Sigmoid colon (tissue), 7 donors: Measurements from ENCODE around the gene DUOXA2. TPM values are rescaled to one million over a fixed set of nuclear protein-coding genes. Genes with fewer than 3 reads are reported as not detected.

Source experiments
- DNase-seq: peaks from one replicate; pipeline ENCODE4 v3.0.0-alpha.2; 2019
- H3K27ac ChIP-seq, 4 donors: fragments of 200-600 bp; sonication (generic); one replicate each; pipeline ENCODE4 v1.5.1; 2016 to 2019; ENCODE audit warnings: mild to moderate bottlenecking in 1 of 4
- H3K27me3 ChIP-seq, 3 donors: fragments of 200-600 bp; sonication (generic); one replicate each; pipeline ENCODE4 v1.5.1; 2019; ENCODE audit warnings: mild to moderate bottlenecking in 1 of 3
- H3K36me3 ChIP-seq, 4 donors: fragments of 200-600 bp; sonication (generic); one replicate each; pipeline ENCODE4 v1.5.1; 2016 to 2019
- H3K4me1 ChIP-seq, 4 donors: fragments of 200-600 bp; sonication (generic); one replicate each; pipeline ENCODE4 v1.5.1; 2017 to 2019
- H3K4me3 ChIP-seq, 4 donors: fragments of 200-600 bp; sonication (generic); one replicate each; pipeline ENCODE4 v1.5.1; 2017 to 2019; ENCODE audit warnings: mild to moderate bottlenecking in 2 of 4, moderate library complexity in 1 of 4
- H3K9me3 ChIP-seq, 4 donors: fragments of 200-600 bp in 3 of 4; sonication (generic) in 3 of 4; one replicate each; pipeline versions ENCODE4 v1.5.1 to v1.6.1; 2013 to 2019
- EP300 ChIP-seq, 4 donors: sonication (generic); formaldehyde crosslinking; IDR thresholded peaks; one replicate each; pipeline ENCODE4 v1.6.1; 2017; ENCODE audit warnings: antibody characterized with exemption in 4 of 4
- POLR2A ChIP-seq, 2 donors: fragments of 450-650 bp; IDR thresholded peaks; one replicate each; pipeline ENCODE4 v1.6.1; 2016; ENCODE audit warnings: antibody characterized with exemption in 2 of 2, mild to moderate bottlenecking in 2 of 2, moderate library complexity in 2 of 2
- POLR2AphosphoS5 ChIP-seq, 4 donors: sonication (generic); formaldehyde crosslinking; IDR thresholded peaks; one replicate each; pipeline ENCODE4 v1.6.1; 2017; ENCODE audit warnings: antibody characterized with exemption in 4 of 4
- WGBS, 2 donors: extraction: QIAGEN DNeasy Blood & Tissue Kit; methylation state at CpG; one replicate each; pipeline ENCODE4 v1.1.7; 2013; 5-methylcytosine and 5-hydroxymethylcytosine counted together
- intact Hi-C: fragments of 100-400 bp; cut with DNase I; formaldehyde crosslinking; loops from one replicate; pipeline ENCODE4 v1.15.1; 2023
- polyA plus RNA-seq, 3 donors: library from polyadenylated mRNA; stranded (reverse); fragments of 200-250 nt; gene quantifications; one replicate each; pipeline ENCODE4 v1.2.3, GENCODE V29; 2013
- total RNA-seq, 4 donors: library from RNA; depleted of rRNA; stranded (reverse); fragments of >200 nt; gene quantifications; one replicate each; pipeline ENCODE4 v1.1.0, GENCODE V29; 2016
- TF ChIP-seq, protein P1 (sequence below), 4 experiments: fragments of 450-650 bp in 3 of 4; fragments of 200-600 bp in 1 of 4; IDR thresholded peaks; one replicate each; pipeline ENCODE4 v1.5.1; 2016 to 2019; ENCODE audit warnings: antibody characterized with exemption in 4 of 4, mild to moderate bottlenecking in 3 of 4, moderate library complexity in 2 of 4
- donor health status: healthy with polysubstance abuse.
- donor health status: Bipolar disorder and iron deficiency.
- donor health status: healthy.

DUOXA2 gene
- total and polyA plus RNA-seq, 7 donors, result 0.28 to 117 (median 1.4) TPM; not detected in 4

DNA sequence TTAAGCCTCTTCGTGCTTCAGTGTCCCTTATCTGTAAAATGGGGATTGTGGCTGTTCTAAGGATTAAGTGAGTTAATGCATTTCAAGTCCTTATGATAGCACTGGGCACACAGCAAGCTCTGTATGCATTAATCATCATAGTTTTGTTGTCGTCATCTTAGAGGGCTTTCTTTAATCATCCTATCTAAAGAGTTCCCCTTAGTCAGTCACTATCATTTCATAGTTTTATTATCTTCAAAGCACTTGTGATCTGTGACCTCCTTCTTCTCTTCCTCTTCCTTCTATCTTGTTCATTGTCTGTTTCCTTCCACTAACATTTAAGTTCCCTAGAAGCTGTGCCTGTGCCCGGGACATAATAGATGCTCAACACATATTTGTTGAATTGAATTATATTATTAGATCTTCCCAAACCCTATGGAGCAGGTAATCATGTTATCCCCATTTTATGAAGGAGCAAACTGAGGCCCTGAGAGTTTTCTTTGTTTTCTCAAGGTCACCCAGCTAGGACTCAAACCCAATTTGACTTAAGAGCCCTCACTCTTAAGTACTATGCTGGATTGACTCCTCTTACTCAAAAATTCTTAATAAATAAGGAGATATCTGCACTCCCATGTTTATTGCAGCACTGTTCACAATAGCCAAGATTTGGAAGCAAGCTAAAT lies 24.3 kb upstream of the DUOXA2 start:
- Histone ChIP-seq H3K4me3 (no peak overlapping the region), H3K27me3 (no peaks in the 10 kb centered on the region), H3K27ac (no peak overlapping the region), H3K4me1 (no peaks in the 10 kb centered on the region), H3K9me3 (no peaks in the 10 kb centered on the region), H3K36me3 (no peaks in the 10 kb centered on the region)
- WGBS, 2 donors, result 72 to 79% methylated on average over 3 of the region's 3 CpGs
- DNase-seq, result no peak
- TF ChIP-seq, protein P1, sequence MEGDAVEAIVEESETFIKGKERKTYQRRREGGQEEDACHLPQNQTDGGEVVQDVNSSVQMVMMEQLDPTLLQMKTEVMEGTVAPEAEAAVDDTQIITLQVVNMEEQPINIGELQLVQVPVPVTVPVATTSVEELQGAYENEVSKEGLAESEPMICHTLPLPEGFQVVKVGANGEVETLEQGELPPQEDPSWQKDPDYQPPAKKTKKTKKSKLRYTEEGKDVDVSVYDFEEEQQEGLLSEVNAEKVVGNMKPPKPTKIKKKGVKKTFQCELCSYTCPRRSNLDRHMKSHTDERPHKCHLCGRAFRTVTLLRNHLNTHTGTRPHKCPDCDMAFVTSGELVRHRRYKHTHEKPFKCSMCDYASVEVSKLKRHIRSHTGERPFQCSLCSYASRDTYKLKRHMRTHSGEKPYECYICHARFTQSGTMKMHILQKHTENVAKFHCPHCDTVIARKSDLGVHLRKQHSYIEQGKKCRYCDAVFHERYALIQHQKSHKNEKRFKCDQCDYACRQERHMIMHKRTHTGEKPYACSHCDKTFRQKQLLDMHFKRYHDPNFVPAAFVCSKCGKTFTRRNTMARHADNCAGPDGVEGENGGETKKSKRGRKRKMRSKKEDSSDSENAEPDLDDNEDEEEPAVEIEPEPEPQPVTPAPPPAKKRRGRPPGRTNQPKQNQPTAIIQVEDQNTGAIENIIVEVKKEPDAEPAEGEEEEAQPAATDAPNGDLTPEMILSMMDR (IDR thresholded peaks at IDR 0.05), result no peak
- TF ChIP-seq POLR2AphosphoS5 (IDR thresholded peaks at IDR 0.05) (no peak), EP300 (IDR thresholded peaks at IDR 0.05) (no peak), POLR2A (IDR thresholded peaks at IDR 0.05) (no peak)
- intact Hi-C loops, result no loop called here

DNA sequence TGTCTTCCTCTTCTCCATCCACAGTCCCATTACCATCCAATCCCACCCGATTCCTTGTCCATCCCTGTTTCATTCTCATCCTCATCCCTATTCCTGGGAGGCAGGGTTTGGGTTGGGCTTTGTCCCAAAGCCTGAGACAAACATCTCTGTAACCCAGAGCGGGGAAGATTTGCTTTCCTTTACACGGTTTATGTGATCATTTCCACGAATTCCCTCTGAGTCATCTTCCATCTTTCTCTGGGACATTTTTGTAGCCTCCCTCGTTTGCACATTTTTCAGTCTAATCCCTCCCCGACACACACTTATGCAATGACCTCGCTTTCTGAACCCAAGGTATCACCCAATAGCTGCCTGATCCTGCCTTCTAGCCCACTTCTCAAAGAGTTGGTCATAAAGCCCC lies 23.0 kb upstream of the DUOXA2 start:
- intact Hi-C loops, result no loop called here
- 62 to 63% methylated on average over 7 of the region's 7 CpGs for WGBS, 2 donors
- no peaks in the 10 kb centered on the region for H3K36me3 ChIP-seq
- H3K4me1 ChIP-seq, result no peaks in the 10 kb centered on the region
- no peaks in the 10 kb centered on the region for H3K27me3 ChIP-seq
- H3K4me3 ChIP-seq, result no peak overlapping the region
- no peaks in the 10 kb centered on the region for H3K9me3 ChIP-seq
- TF ChIP-seq EP300 (IDR thresholded peaks at IDR 0.05) (no peak), POLR2A (IDR thresholded peaks at IDR 0.05) (no peak), POLR2AphosphoS5 (IDR thresholded peaks at IDR 0.05) (no peak)
- TF ChIP-seq, protein P1 (IDR thresholded peaks at IDR 0.05), result no peak
- H3K27ac ChIP-seq, result no peak overlapping the region
- DNase-seq, result no peak

DNA sequence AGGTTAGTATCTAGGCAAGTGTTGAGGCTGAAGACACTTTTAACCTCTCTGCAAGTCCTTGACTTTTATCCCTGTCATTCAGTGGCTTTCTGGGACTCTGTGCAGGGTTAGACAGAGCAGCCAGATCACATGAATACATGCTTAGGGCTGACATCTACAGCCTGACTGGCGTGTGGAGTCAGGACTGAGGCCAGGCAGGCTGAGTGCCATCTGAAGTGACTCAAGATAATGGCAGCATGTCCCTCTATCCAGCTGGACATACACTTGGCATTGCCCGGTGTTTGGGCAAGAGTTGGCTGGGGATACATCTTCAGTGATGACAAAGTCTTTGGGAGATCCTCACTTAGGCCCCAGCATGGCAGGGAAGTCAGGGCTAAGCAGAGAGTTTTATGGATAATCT lies 22.6 kb upstream of the DUOXA2 start:
- 87 to 90% methylated on average over 2 of the region's 2 CpGs for WGBS, 2 donors
- TF ChIP-seq EP300 (IDR thresholded peaks at IDR 0.05) (no peak), POLR2AphosphoS5 (IDR thresholded peaks at IDR 0.05) (no peak), POLR2A (IDR thresholded peaks at IDR 0.05) (no peak)
- TF ChIP-seq, protein P1 (IDR thresholded peaks at IDR 0.05), result no peak
- no peak overlapping the region for H3K27ac ChIP-seq

DNA sequence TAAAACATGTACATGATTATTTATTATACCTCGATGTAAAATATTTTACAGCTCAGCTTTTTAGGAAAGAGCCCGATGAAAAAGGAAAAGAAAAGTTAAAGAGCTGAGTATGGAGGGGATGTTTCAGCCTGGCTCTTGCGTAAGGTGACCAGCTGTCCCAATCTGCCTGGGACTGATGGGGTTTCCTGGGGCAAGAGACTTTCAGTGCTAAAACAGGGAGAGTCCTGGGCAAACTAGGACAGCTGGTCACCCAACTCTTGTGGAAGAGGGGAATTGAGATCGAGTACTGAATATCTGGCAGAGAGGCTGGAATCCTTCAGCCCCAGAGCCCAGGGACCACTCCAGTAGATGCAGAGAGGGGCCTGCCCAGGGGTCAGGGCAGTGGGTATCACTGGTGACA lies 21.1 kb upstream of the DUOXA2 start:
- intact Hi-C loops, result no loop called here
- no peaks in the 10 kb centered on the region for H3K9me3 ChIP-seq
- no peaks in the 10 kb centered on the region for H3K4me1 ChIP-seq
- no peaks in the 10 kb centered on the region for H3K27me3 ChIP-seq
- WGBS, 2 donors, result 87 to 88% methylated on average over 4 of the region's 4 CpGs
- no peak overlapping the region for H3K27ac ChIP-seq
- TF ChIP-seq, protein P1 (IDR thresholded peaks at IDR 0.05), result no peak
- TF ChIP-seq POLR2AphosphoS5 (IDR thresholded peaks at IDR 0.05) (no peak), EP300 (IDR thresholded peaks at IDR 0.05) (no peak), POLR2A (IDR thresholded peaks at IDR 0.05) (no peak)
- H3K4me3 ChIP-seq, result no peak overlapping the region
- DNase-seq, result peak; percentile 25
- no peaks in the 10 kb centered on the region for H3K36me3 ChIP-seq

More for the DNA sequence above, 22.6 kb upstream of the DUOXA2 start:
- intact Hi-C loops, result no loop called here
- Histone ChIP-seq H3K9me3 (no peaks in the 10 kb centered on the region), H3K4me1 (no peaks in the 10 kb centered on the region), H3K36me3 (no peaks in the 10 kb centered on the region), H3K27me3 (no peaks in the 10 kb centered on the region), H3K4me3 (no peak overlapping the region)
- DNase-seq, result no peak
